Stimulated activated CD8-positive, alpha-beta memory T cell treated with anti-CD3 and anti-CD28 coated beads, Interleukin-15, amount 100 ng/mL, for 1 hour (primary cell): ENCODE measurements around the gene ZC3H12D.
"Not testable (repeated sequence)": the region's sequence is repeated elsewhere in the genome, so short reads cannot be mapped to it uniquely, and the experiment has no call there.

ENCODE experiments used
- DNase-seq: peaks from one replicate; pipeline ENCODE4 v3.0.0-alpha.2; 2020; ENCODE audit warnings: low read depth

Gene ZC3H12D

GRCh38 chr6:149458806-149459205 is 26.0 kb downstream of the ZC3H12D start:
- DNase-seq, result no peak

DNA sequence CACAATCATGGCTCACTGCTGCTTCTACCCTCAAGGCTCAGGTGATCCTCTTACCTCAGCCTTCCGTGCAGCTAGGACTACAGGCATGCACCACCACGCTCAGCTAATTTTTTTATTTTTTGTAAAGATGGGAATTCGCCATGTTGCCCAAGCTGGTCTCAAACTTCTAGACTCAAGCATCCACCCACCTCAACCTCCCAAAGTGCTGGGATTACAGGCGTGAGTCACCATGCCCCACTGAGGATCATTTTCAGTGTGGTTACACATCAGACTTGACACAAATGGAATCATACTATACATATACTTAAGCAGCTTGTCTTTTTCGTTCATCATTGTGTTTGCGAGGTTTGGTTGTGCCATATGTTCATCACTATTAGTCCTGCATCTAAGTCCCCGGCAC is 26.6 kb downstream of the ZC3H12D start:
- no peak for DNase-seq

DNA sequence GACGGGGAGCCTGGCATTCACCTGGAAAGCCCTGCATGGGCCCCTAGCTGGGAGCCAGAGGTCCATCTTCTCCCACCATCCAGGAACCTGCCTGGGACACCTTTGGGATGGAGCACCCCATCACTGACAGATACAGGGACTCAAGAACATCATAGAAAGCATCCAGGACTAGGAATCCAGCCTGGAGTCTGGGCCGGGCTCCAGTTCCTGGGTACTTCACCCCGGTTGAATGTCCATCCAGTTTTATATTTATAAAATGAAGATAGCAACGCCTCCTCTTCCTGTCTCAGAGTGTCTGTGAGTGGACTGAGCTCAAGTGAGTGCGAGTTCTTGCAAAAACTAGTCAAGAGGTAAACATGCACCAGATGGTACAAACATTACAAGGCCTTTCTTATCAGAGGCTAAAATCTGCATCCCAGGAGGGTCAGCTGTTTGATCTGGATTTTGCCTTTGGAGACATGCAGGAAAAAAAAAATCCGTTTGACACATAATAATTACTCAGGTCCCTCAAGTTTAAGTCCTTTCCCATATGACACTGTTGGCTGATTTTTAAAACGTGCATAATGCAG is 27.4 kb downstream of the ZC3H12D start:
- no peak for DNase-seq

DNA sequence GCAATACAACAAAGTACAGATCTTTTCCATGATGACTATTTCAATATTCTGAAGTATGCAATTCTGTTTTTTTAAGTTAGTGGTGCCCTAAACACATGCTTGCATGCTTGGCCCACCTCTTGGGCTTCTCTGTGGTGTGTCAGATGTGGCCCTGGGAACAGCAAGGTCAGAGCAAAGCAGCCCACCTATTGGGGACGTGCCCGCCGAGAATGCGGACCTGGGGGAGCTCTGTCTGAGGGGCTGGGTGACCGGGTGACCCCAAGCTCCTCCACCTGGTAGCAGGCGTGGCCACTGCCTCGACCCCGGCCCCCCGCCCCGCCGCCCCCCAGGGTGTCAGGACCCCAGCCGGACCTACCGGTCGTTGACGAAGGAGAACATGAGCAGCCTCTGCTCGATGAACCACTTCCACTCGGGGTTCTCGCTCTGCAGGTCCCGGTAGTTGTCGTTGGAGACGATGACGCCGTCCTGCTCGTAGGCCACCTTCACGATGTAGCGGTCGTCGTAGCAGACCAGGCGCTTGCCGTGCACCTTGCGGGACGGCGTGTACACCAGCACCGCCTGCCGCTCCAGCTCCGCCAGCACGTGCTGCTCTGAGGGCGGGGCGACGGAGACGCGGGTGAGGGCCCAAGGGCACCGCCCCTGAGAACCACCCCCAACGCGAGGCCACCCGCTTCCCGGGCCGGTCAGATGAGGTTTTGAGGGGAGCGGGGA is 28.3 kb downstream of the ZC3H12D start:
- DNase-seq, result no peak

DNA sequence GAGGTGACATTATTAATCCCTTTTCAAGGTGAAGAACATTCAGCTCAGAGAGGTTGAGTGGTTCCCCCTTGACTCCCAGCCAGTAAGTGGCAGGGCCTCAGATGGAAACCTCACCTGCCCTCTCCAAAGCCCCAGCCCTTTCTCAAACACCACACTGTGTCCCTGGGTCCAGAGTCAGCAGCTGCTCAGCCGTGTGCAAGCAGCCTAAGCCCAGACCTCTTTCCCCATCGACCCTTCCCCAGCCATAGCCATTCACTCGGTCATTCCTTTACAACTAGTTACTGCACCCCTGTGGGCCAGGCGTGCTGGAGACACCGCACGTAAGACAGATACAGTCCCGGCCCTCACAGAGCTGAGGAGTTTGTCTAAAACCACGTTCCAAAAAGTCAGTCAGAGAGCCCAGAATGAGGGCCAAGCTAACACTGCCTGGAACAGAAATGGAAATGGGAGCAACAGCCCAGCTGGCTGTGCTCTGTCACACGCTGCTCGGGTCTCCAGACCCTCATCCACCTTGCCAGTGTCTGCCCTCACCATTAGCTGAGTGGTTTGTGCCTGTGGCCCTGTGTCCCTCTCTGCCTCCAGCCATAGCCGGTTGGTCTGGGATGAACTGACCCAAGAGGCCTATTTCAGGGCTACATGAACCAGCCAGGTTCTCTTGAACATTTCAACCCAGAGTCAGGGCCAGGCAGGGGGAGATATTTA is 29.6 kb downstream of the ZC3H12D start:
- DNase-seq, result no peak

GRCh38 chr6:149454346-149454848 is 30.4 kb downstream of the ZC3H12D start:
- DNase-seq, result no peak

GRCh38 chr6:149453597-149454345 is 31.0 kb downstream of the ZC3H12D start:
- no peak for DNase-seq

GRCh38 chr6:149452037-149452939 is 32.5 kb downstream of the ZC3H12D start:
- DNase-seq, result no peak

- DNase-seq, result no peak
Observed at GRCh38 chr6:149451376-149452036, 33.3 kb downstream of the ZC3H12D start.

DNA sequence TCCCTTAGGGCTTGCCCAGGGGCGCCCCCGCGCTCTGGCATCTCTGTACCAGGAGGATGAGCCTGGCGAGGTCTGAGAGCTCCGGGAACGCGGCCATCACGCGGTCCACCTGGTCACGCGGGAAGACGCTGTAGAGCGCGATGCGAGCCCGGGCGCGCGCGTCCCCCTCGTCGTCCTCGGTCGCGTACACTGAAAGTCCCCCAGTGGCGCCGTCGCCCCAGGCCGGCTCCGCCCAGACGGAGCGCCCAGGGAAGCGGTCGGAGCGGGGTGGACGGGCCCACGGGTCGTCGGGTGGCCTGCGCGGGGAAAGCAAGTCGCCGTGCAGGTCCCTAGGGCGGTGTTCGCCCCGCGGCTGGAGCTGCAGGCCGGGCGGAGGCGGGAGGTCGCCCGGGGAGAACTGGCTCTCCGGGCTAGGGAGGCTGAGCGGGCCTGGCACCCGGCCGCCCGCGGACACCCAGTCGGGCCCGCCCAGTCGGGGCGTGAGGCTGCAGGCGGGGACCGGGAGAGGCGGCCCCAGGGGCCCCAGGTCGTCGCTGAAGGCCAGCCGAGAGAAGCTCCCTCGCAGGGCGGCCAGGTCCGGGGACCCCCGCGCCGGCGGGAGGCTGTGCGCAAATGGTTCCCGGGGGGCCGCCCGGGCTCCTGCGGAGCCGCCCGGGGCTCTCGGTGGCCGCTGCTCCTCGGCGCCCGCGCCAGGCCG is 34.0 kb downstream of the ZC3H12D start:
- no peak for DNase-seq

GRCh38 chr6:149449831-149450678 is 34.8 kb downstream of the ZC3H12D start:
- no peak for DNase-seq

DNA sequence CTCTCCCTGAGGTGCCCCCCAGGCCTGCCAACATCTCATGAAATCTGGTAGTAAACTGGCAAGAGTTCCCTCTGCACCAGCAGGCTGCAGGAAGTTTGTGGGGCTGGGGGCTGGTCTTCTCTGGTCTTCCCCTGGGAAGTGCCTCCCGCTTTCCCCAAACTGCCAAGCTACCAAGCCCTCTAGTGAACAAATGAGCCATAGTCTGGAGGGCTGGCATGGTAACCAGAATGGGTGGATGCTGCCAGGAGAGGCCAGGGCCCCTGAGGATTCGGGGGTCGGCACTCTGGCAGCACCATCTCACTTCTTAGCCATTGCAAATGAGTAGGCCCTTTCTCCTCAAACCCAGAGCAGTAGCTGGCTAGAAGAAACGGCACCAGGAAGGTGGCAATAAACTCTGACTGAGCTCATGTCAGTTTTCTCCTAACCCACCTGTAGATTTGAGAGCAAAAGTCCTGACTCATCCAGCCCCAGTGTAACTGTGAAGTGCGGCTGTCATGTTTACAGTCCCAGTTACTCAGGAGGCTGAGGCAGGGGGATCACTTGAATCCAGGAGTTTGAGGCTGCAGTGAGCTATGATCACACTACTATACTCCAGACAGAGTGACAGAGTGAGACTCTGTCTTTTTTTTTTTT is 35.9 kb downstream of the ZC3H12D start:
- no peak for DNase-seq

GRCh38 chr6:149446791-149447376 is 37.9 kb downstream of the ZC3H12D start:
- DNase-seq, result no peak

GRCh38 chr6:149445573-149445972 is 39.2 kb downstream of the ZC3H12D start:
- DNase-seq, result no peak

GRCh38 chr6:149445095-149445466 is 39.7 kb downstream of the ZC3H12D start:
- no peak for DNase-seq

DNA sequence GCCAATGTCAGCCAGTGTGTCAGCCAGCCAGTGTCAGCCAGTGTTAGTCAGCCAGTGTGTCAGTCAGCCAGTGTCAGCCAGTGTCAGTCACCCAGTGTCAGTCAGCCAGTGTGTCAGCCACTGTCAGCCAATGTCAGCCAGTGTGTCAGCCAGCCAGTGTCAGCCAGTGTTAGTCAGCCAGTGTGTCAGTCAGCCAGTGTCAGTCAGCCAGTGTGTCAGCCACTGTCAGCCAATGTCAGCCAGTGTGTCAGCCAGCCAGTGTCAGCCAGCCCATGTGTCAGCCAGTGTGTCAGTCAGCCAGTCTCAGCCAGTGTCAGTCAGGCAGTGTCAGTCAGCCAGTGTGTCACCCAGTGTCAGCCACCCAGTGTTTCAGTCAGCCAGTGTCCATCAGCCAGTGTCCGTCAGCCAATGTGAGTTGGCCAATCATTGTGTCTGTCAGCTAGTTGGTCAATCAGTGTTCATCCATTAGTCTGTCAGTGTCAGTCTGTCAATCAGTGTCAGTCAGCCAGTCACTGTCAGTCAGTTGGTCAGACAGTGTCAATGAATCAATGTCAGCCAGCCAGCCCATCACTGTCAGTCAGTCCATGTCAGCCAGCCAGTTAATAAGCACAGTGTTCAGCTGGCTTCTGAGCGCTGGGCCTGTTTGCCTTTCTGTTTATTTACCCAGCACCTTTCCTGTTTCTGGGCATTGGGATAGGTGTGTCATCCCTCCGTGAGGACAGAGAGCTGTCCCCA is 40.3 kb downstream of the ZC3H12D start:
- not testable (repeated sequence) for DNase-seq

DNA sequence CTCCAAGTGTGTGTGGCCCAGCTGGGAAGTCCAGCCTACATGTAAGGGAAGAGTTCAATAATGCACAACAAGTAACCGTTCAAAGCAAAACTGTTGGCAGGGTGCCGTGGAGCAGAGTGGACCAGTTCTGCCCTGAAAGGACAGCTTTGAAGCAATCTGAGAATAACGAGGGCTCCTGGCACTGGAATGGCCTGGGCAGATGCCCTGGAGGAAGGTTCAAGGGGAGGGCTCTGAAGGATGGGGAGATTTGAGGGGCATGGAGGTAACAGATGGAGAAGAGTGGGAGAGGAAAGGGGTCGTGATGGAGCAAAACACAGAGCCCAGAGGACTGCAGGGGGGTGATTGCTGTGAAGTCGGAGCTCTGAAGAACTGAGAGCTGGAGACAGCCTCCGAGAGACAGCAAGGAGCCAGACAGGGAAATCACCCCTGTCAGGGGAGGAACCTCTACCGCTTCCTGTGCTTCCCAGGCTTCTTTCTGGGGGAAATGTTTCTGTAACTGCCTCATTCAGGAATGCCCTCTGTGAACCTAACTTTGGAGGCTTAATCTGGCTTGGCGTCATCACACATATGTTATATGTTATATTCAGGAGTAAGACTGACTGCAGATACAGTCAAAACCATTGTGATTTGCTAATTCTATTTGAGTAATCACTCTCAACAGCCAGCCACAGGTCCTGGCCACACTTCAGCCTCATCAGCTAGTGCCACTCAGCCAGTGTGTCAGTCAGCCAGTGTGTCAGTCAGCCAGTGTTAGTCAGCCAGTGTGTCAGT is 41.2 kb downstream of the ZC3H12D start:
- no peak for DNase-seq
